Activated B cell treated with CpG ODN at 0.5 μM for 24 hours (primary cell): ENCODE measurements around the gene CDCP1. TPM values are rescaled to one million over a fixed set of nuclear protein-coding genes. Genes with fewer than 3 reads are reported as not detected.

Experiments used
- ATAC-seq: fragments of 200-7000 bp; cut with Tn5 transposase; one replicate; pipeline ENCODE4 v1.10.0; 2021; ENCODE audit warnings: low read depth, mild to moderate bottlenecking, moderate library complexity
- CTCF ChIA-PET: fragments of 350-600 bp; sonication (Branson Sonifier 250); formaldehyde crosslinking; loops from one replicate; lab custom pipeline; 2021; ENCODE audit warnings: antibody characterized with exemption; lab: Charles Lee
- POLR2A ChIA-PET: fragments of 350-600 bp; sonication (Branson Sonifier 250); formaldehyde crosslinking; loops from one replicate; lab custom pipeline; 2021; ENCODE audit warnings: antibody characterized with exemption; lab: Charles Lee
- DNase-seq: peaks from one replicate; pipeline ENCODE4 v3.0.0; 2022
- H3K27ac Mint-ChIP-seq: one replicate; pipeline ENCODE4 v1.8.0; 2020; ENCODE audit warnings: mixed read lengths
- H3K27me3 Mint-ChIP-seq: one replicate; pipeline ENCODE4 v1.8.0; 2021; ENCODE audit warnings: mixed read lengths
- H3K36me3 Mint-ChIP-seq: one replicate; pipeline ENCODE4 v1.8.0; 2021; ENCODE audit warnings: low read depth, mixed read lengths
- H3K4me1 Mint-ChIP-seq: one replicate; pipeline ENCODE4 v1.8.0; 2021; ENCODE audit warnings: mixed read lengths
- H3K4me3 Mint-ChIP-seq: one replicate; pipeline ENCODE4 v1.8.0; 2020; ENCODE audit warnings: mild to moderate bottlenecking, mixed read lengths
- H3K9me3 Mint-ChIP-seq: one replicate; pipeline ENCODE4 v1.8.0; 2020; ENCODE audit warnings: mixed read lengths
- intact Hi-C: fragments of 100-400 bp; cut with micrococcal nuclease; formaldehyde crosslinking; loops from one replicate; pipeline ENCODE4 v1.15.1; 2024
- total RNA-seq: library from RNA; stranded (reverse); gene quantifications from 2 replicates; pipeline ENCODE4 v1.2.3, GENCODE V29; 2022
- TF ChIP-seq, protein P1 (sequence below): fragments of 200-600 bp; IDR thresholded peaks from one replicate; pipeline ENCODE4 v1.8.0; 2022; ENCODE audit warnings: antibody characterized with exemption, mild to moderate bottlenecking

Gene CDCP1
- total RNA-seq, 1 donor from 2014 or later, result not detected

DNA sequence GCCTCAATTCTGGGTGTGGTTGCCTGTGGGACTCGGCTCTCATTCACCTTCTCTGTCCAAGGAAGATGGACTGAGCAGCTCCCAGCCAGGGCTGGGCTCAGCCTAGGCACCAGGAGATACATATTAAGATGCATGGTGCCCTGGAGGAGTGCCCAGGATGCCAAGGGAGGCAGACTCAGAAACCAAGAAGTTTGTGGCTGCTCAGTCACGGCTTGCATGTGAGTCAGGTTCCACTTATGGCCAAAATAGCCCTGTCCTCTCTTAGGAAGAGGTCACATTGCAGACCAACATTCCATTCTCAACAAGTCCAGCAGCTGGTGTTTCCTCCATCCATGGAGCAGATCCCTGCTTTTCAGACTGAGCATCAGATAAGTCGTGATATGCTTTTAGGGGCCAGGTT lies 21.8 kb downstream of the CDCP1 start:
- ChIA-PET POLR2A (no interaction called here), CTCF (no interaction called here)
- H3K4me3 Mint-ChIP-seq, result no peak overlapping the region
- no peak overlapping the region for H3K27ac Mint-ChIP-seq
- ATAC-seq, result no peak
- intact Hi-C loops, result no loop called here
- no peaks in the 10 kb centered on the region for H3K4me1 Mint-ChIP-seq
- no peaks in the 10 kb centered on the region for H3K36me3 Mint-ChIP-seq
- TF ChIP-seq, protein P1, sequence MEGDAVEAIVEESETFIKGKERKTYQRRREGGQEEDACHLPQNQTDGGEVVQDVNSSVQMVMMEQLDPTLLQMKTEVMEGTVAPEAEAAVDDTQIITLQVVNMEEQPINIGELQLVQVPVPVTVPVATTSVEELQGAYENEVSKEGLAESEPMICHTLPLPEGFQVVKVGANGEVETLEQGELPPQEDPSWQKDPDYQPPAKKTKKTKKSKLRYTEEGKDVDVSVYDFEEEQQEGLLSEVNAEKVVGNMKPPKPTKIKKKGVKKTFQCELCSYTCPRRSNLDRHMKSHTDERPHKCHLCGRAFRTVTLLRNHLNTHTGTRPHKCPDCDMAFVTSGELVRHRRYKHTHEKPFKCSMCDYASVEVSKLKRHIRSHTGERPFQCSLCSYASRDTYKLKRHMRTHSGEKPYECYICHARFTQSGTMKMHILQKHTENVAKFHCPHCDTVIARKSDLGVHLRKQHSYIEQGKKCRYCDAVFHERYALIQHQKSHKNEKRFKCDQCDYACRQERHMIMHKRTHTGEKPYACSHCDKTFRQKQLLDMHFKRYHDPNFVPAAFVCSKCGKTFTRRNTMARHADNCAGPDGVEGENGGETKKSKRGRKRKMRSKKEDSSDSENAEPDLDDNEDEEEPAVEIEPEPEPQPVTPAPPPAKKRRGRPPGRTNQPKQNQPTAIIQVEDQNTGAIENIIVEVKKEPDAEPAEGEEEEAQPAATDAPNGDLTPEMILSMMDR, result no peak
- no peak for DNase-seq
- peaks cover 19% of the 10 kb centered on the region for H3K27me3 Mint-ChIP-seq
- H3K9me3 Mint-ChIP-seq, result no peaks in the 10 kb centered on the region

DNA sequence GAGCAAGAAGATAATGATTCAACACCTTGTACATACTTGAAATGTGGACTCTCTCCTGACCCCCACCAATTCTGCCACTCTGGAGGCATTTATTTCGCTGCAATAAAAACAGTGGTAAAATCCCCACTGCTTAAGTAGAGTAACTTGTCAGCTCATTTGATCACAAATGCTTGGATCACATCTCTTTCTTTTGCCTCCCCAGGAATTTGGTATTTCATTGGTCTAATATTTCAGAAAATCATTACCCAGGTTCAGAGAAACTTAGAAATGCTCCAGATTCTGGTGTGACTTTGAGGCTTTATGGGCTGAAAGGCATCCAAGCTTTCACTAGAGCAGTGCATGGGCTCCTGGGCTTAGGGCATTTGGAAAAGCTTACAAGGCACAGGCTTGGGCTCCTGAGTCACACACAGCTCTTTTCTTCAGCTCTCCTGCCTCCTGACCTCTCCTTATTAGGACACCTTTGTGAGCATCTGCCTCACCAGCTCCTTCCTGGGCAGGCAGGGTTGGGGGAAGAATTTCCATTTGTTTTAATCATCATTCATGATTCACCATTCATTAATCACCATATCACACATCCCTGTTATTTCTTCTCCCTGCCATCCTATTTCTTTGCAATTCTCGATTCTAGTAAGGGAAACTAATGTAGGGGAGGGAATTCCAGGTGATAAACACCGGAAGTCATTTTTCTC lies 22.5 kb downstream of the CDCP1 start:
- H3K9me3 Mint-ChIP-seq, result no peaks in the 10 kb centered on the region
- H3K4me1 Mint-ChIP-seq, result no peaks in the 10 kb centered on the region
- no peak overlapping the region for H3K27ac Mint-ChIP-seq
- ATAC-seq, result no peak
- H3K4me3 Mint-ChIP-seq, result no peak overlapping the region
- H3K27me3 Mint-ChIP-seq, result peaks cover 23% of the 10 kb centered on the region
- CTCF ChIA-PET, result no interaction called here
- TF ChIP-seq, protein P1, result no peak
- DNase-seq, result no peak
- intact Hi-C loops, result no loop called here
- POLR2A ChIA-PET, result no interaction called here
- H3K36me3 Mint-ChIP-seq, result no peaks in the 10 kb centered on the region

DNA sequence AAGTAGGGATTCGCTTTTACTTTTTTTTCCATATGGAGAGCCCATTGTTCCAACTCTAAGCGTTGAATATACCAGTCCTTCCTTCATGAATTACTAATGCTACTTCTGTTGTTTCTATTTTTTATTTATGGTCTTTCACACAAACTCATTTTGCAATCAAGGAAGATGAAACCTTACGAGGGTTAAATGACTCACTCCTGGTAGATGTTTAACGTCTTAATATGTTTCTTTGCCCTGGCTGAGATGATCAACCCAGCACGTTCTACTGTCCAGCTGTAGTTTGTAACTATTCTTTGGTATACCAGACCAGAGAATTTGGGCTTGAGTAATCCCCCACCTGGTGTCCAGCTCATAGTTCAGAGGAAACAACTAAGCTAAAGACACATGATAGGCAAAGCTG lies 23.1 kb downstream of the CDCP1 start:
- Mint-ChIP-seq H3K27ac (no peak overlapping the region), H3K36me3 (no peaks in the 10 kb centered on the region), H3K27me3 (peaks cover 28% of the 10 kb centered on the region), H3K4me3 (no peak overlapping the region), H3K4me1 (no peaks in the 10 kb centered on the region), H3K9me3 (no peaks in the 10 kb centered on the region)
- ATAC-seq, result no peak
- no peak for DNase-seq
- TF ChIP-seq, protein P1, result no peak
- intact Hi-C loops, result no loop called here
- POLR2A ChIA-PET, result no interaction called here
- CTCF ChIA-PET, result no interaction called here

DNA sequence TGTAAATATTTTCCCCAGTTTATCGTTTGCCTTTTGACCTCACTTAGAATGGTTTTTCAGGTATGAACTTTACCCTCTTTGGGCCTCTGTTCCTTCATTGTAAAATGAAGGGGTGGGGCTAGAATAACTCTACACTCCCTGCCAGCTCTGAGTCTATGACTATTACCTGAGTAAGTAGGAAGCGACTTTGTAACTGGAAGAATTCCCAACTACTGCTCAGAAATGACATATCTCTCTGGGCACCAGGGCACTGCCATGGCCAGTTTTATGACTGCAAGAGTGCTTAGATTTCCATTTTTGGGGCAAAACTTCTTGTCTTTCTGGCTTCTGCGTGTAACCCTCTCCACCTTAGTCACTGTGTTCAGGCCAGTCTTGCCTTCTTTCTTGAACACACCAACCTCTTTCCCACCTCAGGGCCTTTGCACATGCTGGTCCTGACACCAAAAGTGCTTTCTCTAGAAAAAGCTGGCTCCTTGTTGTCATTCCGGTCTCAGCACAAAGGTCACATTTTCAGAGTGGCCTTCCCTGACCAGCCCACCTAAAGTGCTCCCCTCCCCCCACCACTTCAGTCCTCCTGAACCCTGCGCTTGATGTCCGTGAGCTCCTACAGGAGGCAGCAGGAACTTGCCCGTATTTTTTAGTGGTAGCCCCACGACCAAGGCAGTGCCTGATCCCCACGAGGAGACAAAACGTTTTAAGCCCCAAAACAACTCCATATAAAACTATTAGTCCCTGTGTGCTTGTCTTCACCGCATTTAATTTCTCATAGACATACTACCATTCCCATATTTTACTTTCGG lies 25.6 kb downstream of the CDCP1 start:
- ATAC-seq (no peak), DNase-seq (no peak)
- CTCF ChIA-PET, result no interaction called here
- POLR2A ChIA-PET, result no interaction called here
- Mint-ChIP-seq H3K4me1 (peaks cover 2% of the 10 kb centered on the region), H3K4me3 (no peak overlapping the region), H3K9me3 (no peaks in the 10 kb centered on the region), H3K27me3 (peaks cover 35% of the 10 kb centered on the region), H3K36me3 (no peaks in the 10 kb centered on the region), H3K27ac (no peak overlapping the region)
- intact Hi-C loops, result no loop called here
- TF ChIP-seq, protein P1, result no peak

DNA sequence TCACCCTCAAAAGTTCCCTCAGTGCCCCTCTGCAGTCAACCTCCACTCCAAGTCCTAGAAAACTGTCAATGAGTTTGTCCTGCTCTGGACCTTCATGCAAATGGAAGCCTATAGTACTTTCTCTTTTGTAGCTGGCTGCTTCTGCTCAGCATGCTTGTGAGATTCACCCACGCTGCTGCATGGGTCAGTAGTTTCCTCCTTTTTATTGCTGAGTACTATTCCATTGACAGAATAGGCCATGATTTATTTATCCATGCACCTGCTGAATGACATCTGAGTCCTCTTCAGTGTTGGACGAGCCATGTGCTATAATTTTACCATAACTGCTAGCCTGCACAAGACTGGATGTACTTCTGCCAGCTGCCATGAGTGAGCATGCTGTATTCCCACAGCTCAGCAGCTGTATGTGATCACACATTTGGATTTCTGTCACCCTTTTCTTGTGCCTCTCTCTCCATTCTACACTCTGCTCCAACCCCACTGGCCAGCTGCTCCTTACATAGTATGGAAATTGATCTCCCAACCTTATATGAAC lies 26.3 kb downstream of the CDCP1 start:
- no peak for DNase-seq
- CTCF ChIA-PET, result no interaction called here
- H3K4me1 Mint-ChIP-seq, result peaks cover 2% of the 10 kb centered on the region
- no peak overlapping the region for H3K27ac Mint-ChIP-seq
- no peaks in the 10 kb centered on the region for H3K36me3 Mint-ChIP-seq
- no peaks in the 10 kb centered on the region for H3K9me3 Mint-ChIP-seq
- intact Hi-C loops, result no loop called here
- TF ChIP-seq, protein P1, result no peak
- H3K4me3 Mint-ChIP-seq, result no peak overlapping the region
- ATAC-seq, result no peak
- POLR2A ChIA-PET, result interaction anchor here (0.8 kb wide), 1 partner anchor 17 kb away, joined by 3 read pairs; no protein-coding TSS in a partner anchor
- peaks cover 34% of the 10 kb centered on the region for H3K27me3 Mint-ChIP-seq
